Activated naive CD4-positive, alpha-beta T cell treated with anti-CD3 and anti-CD28 coated beads, Interleukin-2, amount 50 U/mL, for 24 hours (primary cell): ENCODE measurements around the gene ASTL.

Experiments
- H3K27ac Mint-ChIP-seq: one replicate; pipeline ENCODE4 v1.8.0; 2021; ENCODE audit warnings: mild to moderate bottlenecking, mixed read lengths
- H3K27me3 Mint-ChIP-seq: one replicate; pipeline ENCODE4 v1.8.0; 2021; ENCODE audit warnings: mixed read lengths
- H3K36me3 Mint-ChIP-seq: one replicate; pipeline ENCODE4 v1.8.0; 2021; ENCODE audit warnings: mixed read lengths
- H3K4me1 Mint-ChIP-seq: one replicate; pipeline ENCODE4 v1.8.0; 2021; ENCODE audit warnings: mixed read lengths
- H3K4me3 Mint-ChIP-seq: one replicate; pipeline ENCODE4 v1.8.0; 2021; ENCODE audit warnings: mild to moderate bottlenecking, mixed read lengths
- H3K9me3 Mint-ChIP-seq: one replicate; pipeline ENCODE4 v1.8.0; 2021; ENCODE audit warnings: mixed read lengths

Gene ASTL

DNA sequence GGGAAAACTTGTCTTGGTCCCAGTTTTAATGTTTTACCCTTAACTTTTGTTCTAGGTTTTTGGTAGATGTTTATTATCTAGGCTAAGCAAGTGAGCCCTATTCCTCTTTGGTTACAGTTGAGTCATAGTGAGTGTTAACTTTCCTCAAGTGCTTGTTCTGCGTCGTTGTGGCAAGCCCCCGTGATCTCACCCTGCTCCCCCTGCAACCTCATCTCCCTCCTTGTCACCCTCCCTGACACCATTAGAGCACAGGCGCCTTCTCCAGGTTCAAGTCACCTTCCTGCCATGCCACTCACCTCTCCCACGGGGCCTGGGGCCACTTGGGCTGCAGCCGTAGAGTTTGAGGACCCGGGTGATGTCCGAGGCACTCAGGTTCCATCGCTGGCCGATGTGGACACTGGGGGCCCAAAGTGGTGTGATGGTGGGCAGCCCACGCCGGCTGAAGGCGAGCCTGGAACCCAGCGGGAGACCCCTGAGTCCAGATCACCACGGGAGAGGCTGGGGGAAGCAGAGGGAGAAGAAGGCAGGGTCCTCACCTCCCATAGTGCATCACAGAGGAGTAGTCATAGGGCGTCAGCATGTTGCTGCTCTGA lies 8.7 kb downstream of the ASTL start:
- H3K9me3 Mint-ChIP-seq = no peaks in the 10 kb centered on the region
- H3K27me3 Mint-ChIP-seq = no peaks in the 10 kb centered on the region
- H3K36me3 Mint-ChIP-seq = peaks cover 14% of the 10 kb centered on the region
- no peak overlapping the region for H3K4me3 Mint-ChIP-seq
- peaks cover 14% of the 10 kb centered on the region for H3K4me1 Mint-ChIP-seq
- peak overlapping the region; percentile 15 for H3K27ac Mint-ChIP-seq

DNA sequence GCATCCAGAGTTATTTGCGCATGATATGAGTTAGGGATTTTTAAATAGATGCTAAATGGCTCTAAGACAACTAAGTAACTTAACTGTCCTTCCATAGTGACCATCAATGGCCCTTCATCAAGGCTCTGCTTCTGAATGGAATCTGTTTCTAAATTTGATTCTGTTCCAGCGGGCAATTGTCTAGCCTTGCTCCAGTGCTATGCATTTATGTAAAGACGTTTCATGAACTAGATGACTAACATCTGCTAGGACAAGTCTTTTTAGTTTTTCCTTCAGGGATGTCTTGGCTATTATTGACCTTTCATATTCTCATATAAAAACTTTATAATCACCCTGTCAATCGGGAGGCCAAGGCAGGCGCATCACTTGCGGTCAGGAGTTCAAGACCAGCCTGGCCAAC lies 9.8 kb downstream of the ASTL start:
- Mint-ChIP-seq H3K4me3 (no peak overlapping the region), H3K4me1 (peaks cover 14% of the 10 kb centered on the region), H3K9me3 (no peaks in the 10 kb centered on the region), H3K27ac (no peak overlapping the region), H3K27me3 (no peaks in the 10 kb centered on the region), H3K36me3 (peaks cover 14% of the 10 kb centered on the region)

DNA sequence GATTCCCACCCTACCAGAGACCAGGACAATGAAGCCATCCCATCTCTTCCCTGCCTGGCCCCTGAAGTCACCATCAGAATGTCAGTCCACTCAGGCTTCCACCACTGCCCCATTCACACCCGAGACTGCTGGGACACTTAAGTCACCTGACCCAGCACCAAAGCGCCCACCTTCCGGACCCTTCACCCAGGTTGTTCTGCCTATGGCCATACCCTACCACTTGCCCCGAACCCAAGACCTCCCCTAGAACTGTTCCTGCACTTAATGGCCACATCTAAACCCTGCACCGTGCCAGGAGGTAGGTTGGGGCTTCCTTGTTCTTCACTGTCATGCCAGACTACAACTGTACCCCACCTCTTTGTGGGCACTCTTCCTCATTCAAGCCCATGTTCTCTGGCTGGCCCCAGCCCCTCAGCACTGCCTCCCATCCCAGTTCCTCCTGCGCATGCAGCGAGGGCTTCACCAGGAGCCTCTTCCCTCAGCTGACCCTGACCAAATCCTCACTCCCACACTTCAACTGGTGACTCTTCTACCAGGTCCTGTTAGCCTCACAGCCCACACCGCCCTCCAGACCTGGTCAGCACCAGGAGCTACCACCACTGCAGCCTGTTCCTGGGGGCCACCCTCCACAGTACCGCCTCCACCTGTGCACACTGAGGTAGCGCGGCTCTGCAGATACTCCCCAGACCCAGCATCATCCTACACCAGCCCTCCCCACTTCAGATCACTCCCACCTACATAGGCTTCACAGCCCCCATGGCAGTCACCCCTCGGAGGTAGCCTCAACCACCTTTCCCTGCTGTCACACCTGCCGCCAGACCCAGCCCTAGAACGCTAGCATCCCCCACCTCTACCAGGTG lies 13.7 kb downstream of the ASTL start:
- Mint-ChIP-seq H3K4me3 (no peak overlapping the region), H3K4me1 (no peaks in the 10 kb centered on the region), H3K36me3 (peaks cover 11% of the 10 kb centered on the region), H3K9me3 (no peaks in the 10 kb centered on the region), H3K27ac (no peak overlapping the region), H3K27me3 (peaks cover 17% of the 10 kb centered on the region)

DNA sequence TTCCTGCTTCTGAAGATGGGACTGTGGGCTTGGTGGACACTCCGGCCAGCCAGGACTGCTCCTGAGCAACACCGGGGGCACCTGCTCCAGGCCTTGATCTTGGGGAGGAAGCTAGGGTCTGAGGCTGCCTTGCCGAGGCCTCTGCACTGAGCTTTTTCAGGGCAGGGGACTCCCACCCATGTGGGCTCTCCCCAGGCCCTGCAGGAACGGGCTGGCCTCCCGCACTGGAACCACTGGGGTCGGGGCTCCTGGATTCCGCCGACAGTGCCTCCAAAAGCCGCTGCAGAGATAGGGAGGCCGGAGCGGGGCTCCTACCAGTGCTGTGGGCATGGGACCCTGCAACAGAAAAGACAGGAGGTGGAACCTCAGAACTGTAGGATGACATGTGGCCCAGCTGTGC lies 14.4 kb downstream of the ASTL start:
- Mint-ChIP-seq H3K36me3 (peaks cover 11% of the 10 kb centered on the region), H3K4me3 (no peak overlapping the region), H3K4me1 (no peaks in the 10 kb centered on the region), H3K27me3 (peaks cover 22% of the 10 kb centered on the region), H3K9me3 (no peaks in the 10 kb centered on the region), H3K27ac (no peak overlapping the region)

DNA sequence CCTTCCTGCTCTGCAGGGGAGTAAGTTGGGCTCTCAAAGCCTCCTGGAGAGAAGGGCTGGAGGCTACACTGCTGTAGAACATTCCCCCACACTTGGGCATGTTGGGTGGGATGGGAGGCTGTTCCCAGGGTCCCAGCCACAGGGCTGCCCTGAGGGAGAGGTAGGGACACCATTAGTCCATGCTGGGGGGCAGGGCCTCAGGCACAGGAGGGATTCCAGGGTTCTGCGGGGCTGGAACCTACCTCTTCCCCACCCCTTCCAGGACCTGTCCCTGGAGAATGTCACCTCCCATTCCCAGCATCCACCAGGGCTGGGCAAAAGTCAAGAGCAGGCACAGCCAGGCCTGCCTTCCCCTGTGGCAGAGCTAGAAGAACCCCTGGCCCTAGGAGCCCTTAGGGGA lies 15.0 kb downstream of the ASTL start:
- Mint-ChIP-seq H3K4me3 (no peak overlapping the region), H3K9me3 (no peaks in the 10 kb centered on the region), H3K27me3 (peaks cover 23% of the 10 kb centered on the region), H3K27ac (no peak overlapping the region), H3K4me1 (no peaks in the 10 kb centered on the region), H3K36me3 (peaks cover 11% of the 10 kb centered on the region)

DNA sequence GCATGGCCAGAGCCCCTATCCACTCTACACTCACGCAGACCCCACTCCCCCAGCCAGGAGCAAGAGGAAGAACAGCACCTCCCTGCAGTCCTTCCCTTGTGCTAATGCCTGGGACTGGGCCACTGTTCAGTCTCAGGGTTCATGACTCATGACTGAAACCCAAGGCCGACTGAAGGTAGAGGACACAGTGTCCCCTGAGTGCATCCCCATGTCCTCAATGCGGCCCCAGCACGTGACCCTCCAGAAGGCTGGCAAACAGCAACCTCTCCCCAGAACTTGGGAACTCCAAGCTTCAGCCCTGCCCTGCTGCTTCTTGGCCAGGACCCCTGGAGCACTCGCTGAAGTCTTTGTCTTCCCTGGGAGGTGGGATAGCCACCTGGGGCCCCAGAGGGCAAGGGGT lies 15.9 kb downstream of the ASTL start:
- Mint-ChIP-seq H3K4me3 (no peak overlapping the region), H3K9me3 (no peaks in the 10 kb centered on the region), H3K27me3 (peaks cover 23% of the 10 kb centered on the region), H3K4me1 (peaks cover 5% of the 10 kb centered on the region), H3K27ac (no peak overlapping the region), H3K36me3 (peaks cover 11% of the 10 kb centered on the region)

DNA sequence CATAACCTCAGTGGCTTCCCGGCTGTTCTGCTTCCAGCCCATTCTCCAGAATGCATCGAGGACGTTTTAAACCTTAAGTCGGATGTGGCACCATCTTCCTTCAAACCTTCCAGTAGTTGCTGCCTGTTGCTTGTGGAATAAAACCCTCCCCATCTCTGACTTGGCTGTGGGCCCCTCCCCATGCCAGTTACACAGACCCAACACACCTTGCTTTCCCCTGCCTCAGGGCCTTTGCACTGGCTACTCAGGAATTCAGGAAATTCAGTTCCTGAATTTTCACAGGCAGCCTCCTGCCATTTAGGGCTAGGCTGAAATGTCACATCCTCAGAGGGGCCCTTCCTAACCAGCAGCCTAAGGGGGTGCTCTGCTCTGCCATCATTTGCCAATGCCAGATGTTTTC lies 16.9 kb downstream of the ASTL start:
- Mint-ChIP-seq H3K4me3 (no peak overlapping the region), H3K27ac (no peak overlapping the region), H3K4me1 (peaks cover 9% of the 10 kb centered on the region), H3K27me3 (peaks cover 23% of the 10 kb centered on the region), H3K36me3 (peaks cover 7% of the 10 kb centered on the region), H3K9me3 (no peaks in the 10 kb centered on the region)

DNA sequence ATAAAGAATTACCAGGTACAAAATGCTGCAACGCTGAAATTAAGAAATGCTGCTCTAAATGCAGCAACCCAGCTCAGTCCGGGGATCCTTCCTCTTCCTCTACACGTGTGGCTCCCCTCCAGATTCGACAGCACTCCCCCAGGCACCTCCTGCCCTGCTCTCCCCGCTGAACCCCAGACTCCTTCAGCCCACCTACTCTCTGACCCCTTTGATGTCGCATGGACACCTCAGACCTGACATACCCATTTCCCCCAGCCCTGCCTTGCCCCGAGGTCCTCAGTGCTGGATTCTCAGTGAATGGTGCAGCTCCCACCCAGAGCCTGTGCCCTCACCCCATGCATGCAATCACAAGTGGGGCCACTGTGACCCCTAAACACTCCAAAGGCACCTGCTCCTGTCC lies 17.3 kb downstream of the ASTL start:
- peaks cover 23% of the 10 kb centered on the region for H3K27me3 Mint-ChIP-seq
- peaks cover 3% of the 10 kb centered on the region for H3K36me3 Mint-ChIP-seq
- H3K27ac Mint-ChIP-seq = no peak overlapping the region

DNA sequence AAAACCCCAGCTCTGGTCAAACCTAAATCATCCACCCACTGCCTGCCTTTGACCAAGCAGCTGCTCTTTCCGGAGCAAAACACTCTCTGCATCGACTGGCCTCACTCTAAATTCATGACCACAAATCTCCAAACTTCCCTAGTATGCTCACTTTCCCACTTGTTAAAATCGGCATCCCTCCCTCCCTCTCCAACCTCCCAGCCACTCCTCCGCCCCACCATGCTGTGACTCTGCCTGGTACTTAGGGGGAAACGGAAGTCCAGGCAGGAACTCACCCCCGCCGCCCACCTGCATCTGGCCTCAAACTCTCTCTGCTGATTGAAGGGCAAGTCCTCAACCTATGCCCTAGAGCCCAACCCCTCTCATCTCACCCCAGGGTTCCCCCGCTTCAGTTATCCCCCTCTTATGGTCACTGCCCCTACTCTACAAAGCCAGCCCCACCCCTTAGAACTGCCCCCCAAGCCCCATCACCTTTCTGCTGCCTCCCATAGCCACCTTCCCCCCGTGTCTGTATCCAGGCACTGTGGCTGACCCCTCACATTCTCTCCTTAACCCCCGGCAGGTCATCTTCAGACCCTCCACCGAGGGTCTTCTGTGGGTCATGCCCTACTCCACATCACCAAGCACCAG lies 18.1 kb downstream of the ASTL start:
- peaks cover 23% of the 10 kb centered on the region for H3K27me3 Mint-ChIP-seq
- no peaks in the 10 kb centered on the region for H3K36me3 Mint-ChIP-seq
- no peaks in the 10 kb centered on the region for H3K9me3 Mint-ChIP-seq
- peaks cover 16% of the 10 kb centered on the region for H3K4me1 Mint-ChIP-seq
- no peak overlapping the region for H3K27ac Mint-ChIP-seq
- H3K4me3 Mint-ChIP-seq = no peak overlapping the region

More for the DNA sequence above, 17.3 kb downstream of the ASTL start:
- H3K4me3 Mint-ChIP-seq = no peak overlapping the region
- H3K4me1 Mint-ChIP-seq = peaks cover 9% of the 10 kb centered on the region
- H3K9me3 Mint-ChIP-seq = no peaks in the 10 kb centered on the region

DNA sequence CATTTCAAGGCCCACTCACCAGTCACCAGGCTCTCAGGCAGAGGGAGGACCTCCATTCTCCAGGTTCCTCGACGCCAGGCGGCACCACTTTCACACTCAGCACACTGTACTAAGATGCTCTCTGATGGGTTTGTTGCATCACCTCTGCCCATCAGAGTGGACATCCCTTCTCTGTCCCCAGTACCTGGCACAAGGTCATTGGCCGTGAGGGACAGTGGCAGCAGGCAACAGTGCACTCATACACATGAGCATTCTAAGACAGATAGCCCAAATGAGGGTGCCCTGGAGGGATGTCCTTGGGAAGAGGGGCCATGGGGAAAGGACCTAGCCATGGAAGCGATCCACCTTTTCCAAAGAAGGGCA lies 18.9 kb downstream of the ASTL start:
- Mint-ChIP-seq H3K4me3 (no peak overlapping the region), H3K27ac (no peak overlapping the region), H3K9me3 (no peaks in the 10 kb centered on the region), H3K4me1 (peaks cover 16% of the 10 kb centered on the region), H3K36me3 (no peaks in the 10 kb centered on the region), H3K27me3 (peaks cover 23% of the 10 kb centered on the region)

DNA sequence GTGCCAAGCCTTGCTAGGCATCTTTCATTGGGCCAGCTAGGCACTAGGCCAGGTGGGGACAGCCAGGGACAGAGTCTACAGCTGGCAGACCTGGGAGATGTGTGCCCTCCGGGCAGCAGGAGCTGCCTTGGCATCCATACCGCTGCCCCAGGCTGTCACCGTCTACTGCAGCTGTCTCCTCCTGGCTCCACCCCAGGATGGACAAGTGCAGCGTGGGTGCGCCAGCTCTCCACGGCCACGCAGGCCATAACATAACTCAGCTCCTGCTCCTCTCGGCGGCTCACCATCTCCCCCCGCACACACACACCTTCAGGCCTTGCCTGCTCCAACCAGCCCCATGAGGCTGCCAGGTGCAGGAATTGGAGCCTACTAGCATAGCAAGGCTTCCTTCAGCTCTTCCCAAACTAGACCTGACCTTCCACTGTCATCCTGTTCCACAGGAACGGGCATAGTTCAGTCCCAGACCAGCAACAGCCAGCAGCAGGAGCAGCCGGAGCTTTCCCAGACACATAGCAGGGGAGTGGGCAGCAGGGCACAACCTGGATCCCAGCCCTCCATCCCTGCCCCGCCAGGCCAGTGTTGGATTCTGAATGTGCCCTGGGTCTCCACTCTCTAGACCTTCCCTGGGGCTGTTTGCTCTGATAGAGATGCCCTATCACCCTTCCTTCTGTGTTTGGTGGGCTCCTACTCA lies 19.5 kb downstream of the ASTL start:
- Mint-ChIP-seq H3K27ac (no peak overlapping the region), H3K27me3 (peaks cover 23% of the 10 kb centered on the region), H3K9me3 (no peaks in the 10 kb centered on the region), H3K4me3 (no peak overlapping the region), H3K36me3 (no peaks in the 10 kb centered on the region), H3K4me1 (peaks cover 16% of the 10 kb centered on the region)

DNA sequence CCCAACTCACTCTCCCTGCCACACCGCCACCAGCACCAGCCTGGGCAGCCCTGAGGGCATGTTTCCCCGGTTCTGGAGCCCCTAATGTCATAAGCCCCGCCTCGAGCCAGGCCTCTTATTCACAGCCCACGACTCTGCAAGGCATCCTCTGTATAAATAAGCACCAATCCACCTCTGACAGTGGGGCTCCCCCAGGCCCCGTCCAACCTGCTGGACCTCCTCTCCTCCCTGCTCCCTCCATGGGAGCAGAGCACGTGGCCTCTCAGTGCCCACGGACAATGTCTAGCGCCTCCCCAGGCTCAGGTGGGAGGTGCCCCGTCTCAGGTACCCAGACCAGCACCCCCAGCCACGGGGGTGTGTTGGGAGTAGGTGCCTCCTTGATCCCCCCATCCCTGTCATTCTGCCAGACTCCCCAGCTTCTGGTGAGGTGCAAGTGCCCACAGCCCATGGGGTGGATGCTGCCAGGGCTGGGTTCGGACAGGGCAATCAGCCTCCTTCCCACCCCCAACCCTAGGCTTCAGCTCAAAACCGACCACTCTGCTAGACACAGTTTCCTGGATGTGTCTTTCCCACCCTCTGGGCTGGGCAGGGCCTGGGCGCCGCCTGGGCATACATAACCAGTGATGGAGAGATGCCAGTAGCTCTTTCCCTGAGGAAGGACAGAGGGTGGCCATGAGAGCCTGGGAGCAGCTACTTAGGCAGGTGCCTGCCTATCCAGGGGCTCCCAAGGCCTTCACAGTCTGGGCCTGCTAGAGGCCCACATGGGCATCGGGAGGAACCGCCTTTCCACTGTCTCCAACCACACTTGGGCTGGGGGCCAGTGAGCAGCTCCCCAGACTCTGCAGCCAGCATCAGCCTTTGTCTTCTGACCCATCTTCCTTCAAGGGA lies 20.4 kb downstream of the ASTL start:
- Mint-ChIP-seq H3K27ac (peak overlapping the region; percentile 35), H3K27me3 (peaks cover 23% of the 10 kb centered on the region), H3K36me3 (no peaks in the 10 kb centered on the region), H3K4me1 (peaks cover 16% of the 10 kb centered on the region), H3K4me3 (peak overlapping the region; percentile 74), H3K9me3 (no peaks in the 10 kb centered on the region)

DNA sequence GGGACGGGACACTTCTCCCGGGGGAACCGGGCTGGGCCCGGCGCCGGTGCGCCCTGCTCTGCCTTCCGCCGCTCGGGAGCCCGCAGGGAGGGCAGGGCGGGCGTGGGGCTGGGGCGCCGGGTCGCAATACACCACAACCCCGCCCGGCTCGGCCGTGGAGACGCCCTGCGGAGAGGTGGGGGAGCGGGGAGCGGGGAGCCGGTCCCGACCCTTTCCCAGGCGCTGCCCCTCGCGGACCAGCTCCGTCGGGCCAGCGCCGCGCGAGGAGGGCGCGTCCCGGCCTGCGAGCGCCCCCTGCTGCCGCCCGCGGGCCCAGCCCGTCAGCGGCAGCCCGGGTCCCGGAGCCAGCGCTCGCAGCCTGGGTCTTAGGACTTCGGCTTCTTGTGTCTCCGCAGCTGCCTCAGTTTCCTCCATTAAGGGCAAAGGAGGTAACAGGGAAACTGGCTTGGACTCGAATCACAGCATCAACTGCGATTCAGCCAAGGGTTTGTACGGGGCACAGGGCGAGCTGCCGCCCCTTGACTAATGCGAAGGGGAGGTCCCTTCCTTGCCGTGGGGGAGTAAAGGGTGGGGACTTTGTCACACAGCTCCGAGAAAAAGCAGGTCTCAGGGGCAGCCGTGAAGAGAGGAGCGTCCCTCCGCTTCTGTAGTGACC lies 21.3 kb downstream of the ASTL start:
- Mint-ChIP-seq H3K27me3 (peaks cover 23% of the 10 kb centered on the region), H3K9me3 (no peaks in the 10 kb centered on the region), H3K4me1 (peaks cover 16% of the 10 kb centered on the region), H3K27ac (no peak overlapping the region), H3K36me3 (no peaks in the 10 kb centered on the region), H3K4me3 (peak overlapping the region; percentile 74)

DNA sequence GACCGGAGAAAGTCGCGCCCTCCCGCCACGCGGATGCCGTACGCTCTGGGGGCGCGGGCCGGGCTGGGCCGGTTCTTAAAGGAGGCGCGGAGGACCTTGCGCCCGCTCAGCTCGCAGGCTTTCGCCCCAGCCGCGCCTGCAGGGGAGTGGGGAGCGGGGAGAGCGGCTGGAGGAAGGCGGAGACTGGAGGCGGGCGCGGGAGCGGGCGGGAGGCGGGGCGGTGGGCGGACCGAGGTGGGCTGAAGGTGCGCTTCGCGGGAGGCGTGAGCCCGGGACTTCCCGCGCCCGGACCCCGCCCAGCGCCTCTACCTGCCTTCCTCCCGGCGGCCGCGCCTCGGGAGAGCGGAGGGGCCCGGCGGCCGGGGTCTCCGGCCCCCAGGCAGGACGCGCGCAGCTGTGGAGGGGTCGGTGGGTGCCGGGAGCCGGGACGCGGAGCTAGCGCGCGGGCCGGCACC lies 21.9 kb downstream of the ASTL start, which contains the start of gene ADRA2B:
TSS of gene ADRA2B (minus strand) at position 148 of the 455 bp plus-strand sequence. CDS start 422 bp downstream, outside the sequence.
- Mint-ChIP-seq H3K27me3 (peaks cover 21% of the 10 kb centered on the region), H3K36me3 (no peaks in the 10 kb centered on the region), H3K27ac (peak within 1 kb of the TSS; percentile 62), H3K9me3 (no peaks in the 10 kb centered on the region), H3K4me3 (peak within 1 kb of the TSS; percentile 79), H3K4me1 (peaks cover 16% of the 10 kb centered on the region)
